ENCODE data around the gene ERRFI1.
"Not testable (repeated sequence)": the region's sequence is repeated elsewhere in the genome, so short reads cannot be mapped to it uniquely, and the experiment has no call there.

Gene ERRFI1

DNA sequence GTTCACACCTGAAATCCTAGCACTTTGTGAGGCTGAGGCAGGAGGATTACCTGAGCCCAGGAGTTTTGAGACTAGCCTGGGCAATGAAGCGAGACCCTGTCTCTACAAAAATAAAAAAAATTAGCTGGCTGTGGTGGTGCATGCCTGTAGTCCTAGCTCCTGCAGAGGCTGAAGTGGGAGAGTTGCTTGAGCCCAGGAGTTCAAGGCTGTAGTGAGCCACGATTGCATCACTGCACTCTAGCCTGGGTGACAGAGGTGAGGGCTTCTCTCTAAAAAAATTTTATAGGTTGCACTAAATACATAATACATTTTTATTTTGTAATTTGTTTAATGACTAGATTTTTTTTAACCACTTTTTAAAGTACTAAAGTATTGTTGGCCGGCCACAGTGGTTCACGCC, 58.5 kb downstream of the ERRFI1 start:
- DNase-seq: no peak

DNA sequence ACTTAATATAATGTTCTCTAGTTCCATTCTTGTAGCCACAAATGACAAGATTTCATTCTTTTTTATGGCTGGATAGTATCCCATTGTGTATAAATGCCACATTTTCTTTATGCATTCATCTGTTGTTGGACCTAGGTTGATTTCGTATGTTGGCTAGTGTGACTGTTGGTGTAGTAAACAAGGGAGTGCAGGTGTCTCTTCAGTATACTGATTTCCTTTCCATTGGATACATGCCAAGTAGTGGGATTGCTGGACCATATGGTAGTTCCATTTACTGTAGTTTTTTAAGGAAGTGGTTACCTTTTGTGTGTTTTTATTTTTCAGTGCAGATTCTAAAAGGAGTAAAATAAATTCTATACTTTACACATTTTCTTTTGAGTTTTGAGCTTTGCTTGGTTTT, 58.9 kb downstream of the ERRFI1 start:
- DNase-seq: no peak

DNA sequence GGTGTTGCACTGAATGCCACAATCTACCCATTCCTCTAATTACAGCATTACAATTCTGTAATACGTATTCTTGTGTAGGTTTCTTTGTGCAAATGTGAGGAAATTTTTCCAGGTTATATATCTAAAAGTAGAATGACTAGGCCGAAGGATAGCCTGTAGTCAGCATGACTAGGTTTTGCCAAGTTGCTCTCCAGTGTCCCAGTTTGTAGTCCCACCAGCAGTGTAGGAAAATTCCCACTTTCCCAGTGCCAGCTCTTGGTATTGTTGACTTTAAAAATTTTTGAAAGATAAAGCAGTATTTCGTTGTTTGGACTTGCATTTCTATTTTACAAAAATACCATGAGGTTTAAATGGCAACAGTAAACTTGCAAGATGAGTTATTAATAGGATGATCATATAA, 61.6 kb downstream of the ERRFI1 start:
- no peak for DNase-seq

GRCh38 chr1:7963841-7964240, 62.3 kb downstream of the ERRFI1 start:
- not testable (repeated sequence) for DNase-seq

DNA sequence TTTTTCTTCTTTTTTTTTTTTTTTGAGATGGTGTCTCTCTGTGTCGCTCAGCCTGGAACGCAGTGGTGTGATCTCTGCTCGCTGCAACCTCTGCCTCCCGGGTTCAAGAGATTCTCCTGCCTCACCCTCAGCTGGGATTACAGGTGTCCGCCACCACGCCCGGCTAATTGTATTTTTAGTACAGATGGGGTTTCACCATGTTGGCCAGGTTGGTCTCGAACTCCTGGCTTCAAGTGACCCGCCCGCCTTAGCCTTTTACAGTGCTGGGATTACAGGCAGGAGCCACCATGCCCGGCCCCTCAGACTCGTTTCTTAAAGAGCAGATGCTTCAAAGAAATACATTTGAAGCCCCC, 62.8 kb downstream of the ERRFI1 start:
- DNase-seq: not testable (repeated sequence)

DNA sequence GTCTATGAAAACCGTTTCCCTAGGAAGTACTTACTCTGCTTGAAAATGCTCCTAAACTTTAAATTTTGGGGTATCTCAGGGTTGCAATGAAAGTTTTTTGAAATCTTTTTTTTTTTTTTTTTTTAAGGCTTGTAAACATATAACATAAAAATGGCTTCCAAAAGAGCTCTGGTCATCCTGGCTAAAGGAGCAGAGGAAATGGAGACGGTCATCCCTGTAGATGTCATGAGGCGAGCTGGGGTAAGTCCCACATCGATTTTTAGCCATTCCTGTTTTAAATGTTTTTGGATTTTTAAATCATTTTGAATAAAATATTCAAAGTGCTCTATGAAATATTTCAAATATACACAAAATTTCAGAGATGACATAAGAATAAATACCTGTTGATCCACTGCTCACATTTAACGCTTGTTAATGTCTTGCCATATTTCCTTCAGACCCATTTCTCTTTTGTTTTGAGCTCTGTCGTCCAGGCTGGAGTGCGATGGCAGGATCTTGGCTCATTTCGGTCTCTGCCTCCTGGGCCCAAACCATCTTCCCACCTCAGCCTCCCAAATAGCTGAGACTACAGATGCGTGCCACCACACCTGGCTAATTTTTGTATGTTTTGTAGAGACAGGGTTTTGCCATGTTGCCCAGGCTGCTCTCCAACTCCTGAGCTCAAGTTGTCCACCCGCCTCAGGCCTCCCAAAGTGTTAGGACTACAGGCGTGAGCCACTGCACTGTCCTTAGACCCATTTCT, 63.3 kb downstream of the ERRFI1 start:
- DNase-seq: no peak

GRCh38 chr1:7962014-7962335, 64.1 kb downstream of the ERRFI1 start:
- DNase-seq: no peak
